Skin epidermis (tissue), 12 donors: Measurements from ENCODE around the gene KIAA1614.
A peak's percentile ranks its signal among the peaks of the same experiment; 100 is the strongest.

Experiments used
- H3K27ac ChIP-seq, 21 experiments: fragments of 200-600 bp; sonication (generic) in 11 of 21; one replicate each; pipeline ENCODE4 v1.5.0; 2020; ENCODE audit warnings: mild to moderate bottlenecking in 3 of 21, inconsistent platforms in 2 of 21, moderate library complexity in 2 of 21
- H3K4me3 ChIP-seq, 7 experiments: fragments of 200-600 bp; sonication (generic) in 2 of 7; one replicate each; pipeline ENCODE4 v1.5.0; 2020; ENCODE audit warnings: inconsistent platforms in 2 of 7, mild to moderate bottlenecking in 2 of 7, moderate library complexity in 1 of 7

The KIAA1614 gene

GRCh38 chr1:180922631-180923015 is 9.9 kb downstream of the KIAA1614 start:
- no peak overlapping the region for H3K4me3 ChIP-seq
- H3K27ac ChIP-seq: no peak overlapping the region

- no peak overlapping the region for H3K4me3 ChIP-seq
- H3K27ac ChIP-seq: peak overlapping the region in 1 of 21 experiments; percentile 23
These were observed 10.5 kb downstream of the KIAA1614 start for GRCh38 chr1:180923021-180923841.

- Histone ChIP-seq H3K4me3 (no peak overlapping the region), H3K27ac (no peak overlapping the region)
These were observed 11.2 kb downstream of the KIAA1614 start for GRCh38 chr1:180923887-180924286.

GRCh38 chr1:180924939-180925338 is 12.2 kb downstream of the KIAA1614 start:
- no peak overlapping the region for H3K27ac ChIP-seq

GRCh38 chr1:180925471-180926051 is 12.9 kb downstream of the KIAA1614 start:
- Histone ChIP-seq H3K27ac (peak overlapping the region in 4 of 21 experiments; percentile 6 to 56 (median 36)), H3K4me3 (no peak overlapping the region)

More at GRCh38 chr1:180924939-180925338, 12.2 kb downstream of the KIAA1614 start:
- no peak overlapping the region for H3K4me3 ChIP-seq

GRCh38 chr1:180926164-180926981 is 13.7 kb downstream of the KIAA1614 start:
- peak overlapping the region in 10 of 21 experiments; percentile 6 to 56 (median 33) for H3K27ac ChIP-seq
- H3K4me3 ChIP-seq: no peak overlapping the region

GRCh38 chr1:180927348-180927747 is 14.7 kb downstream of the KIAA1614 start:
- Histone ChIP-seq H3K27ac (peak overlapping the region in 6 of 21 experiments; percentile 10 to 56 (median 44)), H3K4me3 (no peak overlapping the region)

- Histone ChIP-seq H3K27ac (peak overlapping the region in 1 of 21 experiments; percentile 56), H3K4me3 (no peak overlapping the region)
These were observed 15.1 kb downstream of the KIAA1614 start for GRCh38 chr1:180927841-180928240.

GRCh38 chr1:180928331-180929230 is 15.9 kb downstream of the KIAA1614 start:
- no peak overlapping the region for H3K4me3 ChIP-seq
- H3K27ac ChIP-seq: no peak overlapping the region

- no peak overlapping the region for H3K4me3 ChIP-seq
- no peak overlapping the region for H3K27ac ChIP-seq
These were observed 16.7 kb downstream of the KIAA1614 start for GRCh38 chr1:180929389-180929788.

- no peak overlapping the region for H3K4me3 ChIP-seq
- H3K27ac ChIP-seq: no peak overlapping the region
These were observed 18.0 kb downstream of the KIAA1614 start for GRCh38 chr1:180930687-180931086.

- H3K4me3 ChIP-seq: no peak overlapping the region
- H3K27ac ChIP-seq: no peak overlapping the region
These were observed 18.8 kb downstream of the KIAA1614 start for GRCh38 chr1:180931529-180931928.

- no peak overlapping the region for H3K27ac ChIP-seq
These were observed 19.7 kb downstream of the KIAA1614 start for GRCh38 chr1:180932378-180932777.

GRCh38 chr1:180933141-180933540 is 20.4 kb downstream of the KIAA1614 start:
- H3K4me3 ChIP-seq: no peak overlapping the region
- H3K27ac ChIP-seq: no peak overlapping the region

More at GRCh38 chr1:180932378-180932777, 19.7 kb downstream of the KIAA1614 start:
- H3K4me3 ChIP-seq: no peak overlapping the region

- Histone ChIP-seq H3K4me3 (no peak overlapping the region), H3K27ac (no peak overlapping the region)
These were observed 21.9 kb downstream of the KIAA1614 start for GRCh38 chr1:180934563-180934962.

GRCh38 chr1:180935326-180936109 is 22.8 kb downstream of the KIAA1614 start:
- no peak overlapping the region for H3K4me3 ChIP-seq

GRCh38 chr1:180936110-180937011 is 23.7 kb downstream of the KIAA1614 start:
- H3K4me3 ChIP-seq: no peak overlapping the region
- H3K27ac ChIP-seq: no peak overlapping the region

More at GRCh38 chr1:180935326-180936109, 22.8 kb downstream of the KIAA1614 start:
- no peak overlapping the region for H3K27ac ChIP-seq

- Histone ChIP-seq H3K27ac (no peak overlapping the region), H3K4me3 (no peak overlapping the region)
These were observed 24.3 kb downstream of the KIAA1614 start for GRCh38 chr1:180937012-180937372.
